Right kidney (tissue), 1 donor: ENCODE data around the gene OSCP1.

Source experiments
- DNase-seq: peaks from one replicate; pipeline ENCODE4 v3.0.0-alpha.2; 2016

Gene OSCP1

GRCh38 chr1:36384542-36385409 lies 65.5 kb downstream of the OSCP1 start:
- peak; percentile 74 for DNase-seq

DNA sequence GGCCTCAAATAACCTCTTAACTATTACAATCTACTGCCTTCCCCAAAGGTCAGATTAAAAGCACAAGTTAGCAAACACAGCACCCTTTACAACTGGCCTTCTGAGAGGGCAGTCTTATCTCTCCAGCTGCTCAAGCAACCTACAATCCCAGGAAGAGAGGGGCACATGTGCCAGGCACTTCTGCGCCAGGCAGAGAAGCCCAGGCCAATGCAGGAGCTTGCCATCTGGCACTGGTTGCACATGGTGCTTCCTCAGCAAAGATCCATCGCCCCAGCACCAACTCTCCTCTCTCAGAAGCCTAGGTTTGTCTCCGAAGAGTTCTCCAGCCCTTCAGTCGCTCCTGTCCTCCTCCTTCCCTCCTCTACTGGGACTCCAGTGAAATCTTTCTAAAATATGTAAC lies 67.0 kb downstream of the OSCP1 start:
- no peak for DNase-seq

- DNase-seq, result no peak
Observed at GRCh38 chr1:36382669-36383068, 67.6 kb downstream of the OSCP1 start.

DNA sequence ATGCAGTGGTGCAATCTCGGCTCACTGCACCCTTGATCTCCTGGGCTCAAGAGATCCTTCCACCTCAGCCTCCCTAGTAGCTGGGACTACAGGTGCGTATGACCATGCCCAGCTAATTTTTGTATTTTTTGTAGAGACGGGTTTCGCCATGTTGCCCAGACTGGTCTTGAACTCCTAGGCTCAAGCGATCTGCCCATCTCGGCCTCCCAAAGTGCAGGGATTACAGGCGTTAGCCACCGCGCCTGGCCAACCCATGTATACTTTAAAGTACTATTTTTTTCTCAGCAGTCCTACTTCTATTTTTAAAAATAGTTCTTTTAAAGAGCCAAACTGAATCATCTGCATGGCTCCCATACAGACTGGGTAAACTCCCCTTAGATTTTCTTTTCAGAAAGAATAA lies 68.0 kb downstream of the OSCP1 start:
- no peak for DNase-seq

- DNase-seq, result no peak
Observed at GRCh38 chr1:36381405-36381804, 68.8 kb downstream of the OSCP1 start.

- DNase-seq, result no peak
Observed at GRCh38 chr1:36380782-36381181, 69.5 kb downstream of the OSCP1 start.

GRCh38 chr1:36380143-36380619 lies 70.1 kb downstream of the OSCP1 start:
- DNase-seq, result no peak

DNA sequence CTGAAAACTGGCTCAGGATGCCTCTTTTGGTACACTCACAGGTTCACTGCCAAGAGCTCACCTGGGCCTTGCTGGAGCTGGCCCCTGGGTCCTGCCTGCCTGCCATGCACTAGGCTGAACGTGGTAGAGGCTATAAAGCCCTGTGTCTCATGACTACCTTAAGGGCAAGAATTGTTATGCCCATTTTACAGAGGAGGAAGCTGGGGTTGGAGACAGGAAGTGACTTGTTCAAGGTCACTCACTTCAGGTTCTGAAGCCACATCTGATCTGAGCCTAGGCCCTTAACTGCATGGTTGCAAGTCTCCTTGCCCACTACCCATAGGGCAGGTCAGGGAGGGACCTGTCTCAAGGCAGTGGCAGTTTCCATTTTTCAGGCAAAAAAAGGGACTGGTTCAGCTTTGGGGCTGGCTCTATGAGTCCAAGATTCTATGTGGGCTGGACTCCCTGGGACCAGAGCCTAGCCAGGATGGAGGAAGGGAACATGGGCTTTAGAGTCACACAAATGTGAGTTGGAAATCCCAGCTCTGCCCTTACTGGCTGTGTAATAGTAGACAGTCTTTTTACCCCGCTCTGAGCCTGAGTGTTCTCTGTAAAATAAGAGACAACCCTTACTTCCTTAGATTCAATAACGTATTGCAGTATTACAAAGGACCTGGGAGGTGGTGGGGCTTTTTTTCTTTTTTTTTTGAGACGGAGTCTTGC lies 72.3 kb downstream of the OSCP1 start:
- DNase-seq, result no peak

DNA sequence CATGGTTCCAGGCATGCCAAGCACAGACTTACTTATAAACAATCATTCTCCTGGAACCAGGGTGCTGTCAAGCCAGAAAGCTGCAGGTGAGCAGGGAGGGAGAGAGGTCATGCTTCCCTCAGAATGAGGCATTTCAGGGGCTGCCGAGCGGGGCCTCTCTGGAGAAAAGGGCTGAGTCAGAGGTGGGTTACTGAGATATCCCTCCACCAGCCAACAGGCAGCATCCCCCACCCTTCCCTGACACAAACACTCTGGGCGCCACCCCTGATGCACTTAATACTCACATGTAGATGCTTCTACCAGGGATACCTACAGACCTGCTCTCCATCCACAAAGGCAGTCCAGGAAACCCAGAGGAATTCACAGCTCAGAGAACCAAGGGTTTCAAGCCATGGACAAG lies 77.6 kb downstream of the OSCP1 start:
- DNase-seq, result no peak

- peak; percentile 67 for DNase-seq
Observed at GRCh38 chr1:36369061-36369861, 81.0 kb downstream of the OSCP1 start.
